ENCODE data around the gene CMC4.

Gene CMC4, protein sequence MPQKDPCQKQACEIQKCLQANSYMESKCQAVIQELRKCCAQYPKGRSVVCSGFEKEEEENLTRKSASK
- long read RNA-seq, transcript CMC4-202 (3 exons, 1,107 nt): major isoform, 10 of 11 reads
- long read RNA-seq, partial matches to known transcripts: 0 of 11 reads
- long read RNA-seq, other reads (novel, unspliced or antisense): 1 of 11 reads

GRCh38 chrX:155070975-155071693 lies at the start of gene CMC4, which contains the start of the genes BRCC3 and MTCP1:
CMC4 (minus strand) TSS chrX:155071136; CDS start chrX:155064023, 7,113 bp downstream.
BRCC3 (plus strand) TSS chrX:155071508; CDS start chrX:155071528, 20 bp downstream.
MTCP1 (minus strand) TSS chrX:155071136; CDS start chrX:155066010, 5,126 bp downstream.
- Histone ChIP-seq H3K4me3 (replicated peaks; ENCODE audit: insufficient read depth, low read length) (peak within 1 kb of the TSS; percentile 64), H3K27me3 (ENCODE audit: insufficient read depth, poor library complexity, severe bottlenecking) (no peaks in the 10 kb centered on the region), H3K27ac (replicated peaks) (peak within 1 kb of the TSS; percentile 90)
- TF ChIP-seq REST (IDR thresholded peaks at IDR 0.05; ENCODE audit: insufficient replicate concordance, low read depth) (peak; percentile 23), POLR2AphosphoS5 (IDR thresholded peaks at IDR 0.05; ENCODE audit: low read depth) (peak; percentile 75), SPI1 (IDR thresholded peaks at IDR 0.05; ENCODE audit: borderline replicate concordance, low read depth) (no peak), CTCF (IDR thresholded peaks at IDR 0.05; ENCODE audit: insufficient read depth, low read length) (no peak), GABPA (IDR thresholded peaks at IDR 0.05; ENCODE audit: low read depth) (no peak)
- DNase-seq (ENCODE audit: low read depth in 1 of 2, low spot score in 1 of 2): peak; percentile 74 to 80

- Histone ChIP-seq H3K27ac (replicated peaks) (no peak overlapping the region), H3K4me3 (replicated peaks; ENCODE audit: insufficient read depth, low read length) (no peak overlapping the region), H3K27me3 (ENCODE audit: insufficient read depth, poor library complexity, severe bottlenecking) (no peaks in the 10 kb centered on the region)
- DNase-seq (ENCODE audit: low read depth in 1 of 2, low spot score in 1 of 2): no peak
- TF ChIP-seq CTCF (IDR thresholded peaks at IDR 0.05; ENCODE audit: insufficient read depth, low read length) (no peak), REST (IDR thresholded peaks at IDR 0.05; ENCODE audit: insufficient replicate concordance, low read depth) (no peak), POLR2AphosphoS5 (IDR thresholded peaks at IDR 0.05; ENCODE audit: low read depth) (no peak), GABPA (IDR thresholded peaks at IDR 0.05; ENCODE audit: low read depth) (no peak), SPI1 (IDR thresholded peaks at IDR 0.05; ENCODE audit: borderline replicate concordance, low read depth) (no peak)
These were observed 44.4 kb upstream of the CMC4 start for GRCh38 chrX:155115174-155115819.

DNA sequence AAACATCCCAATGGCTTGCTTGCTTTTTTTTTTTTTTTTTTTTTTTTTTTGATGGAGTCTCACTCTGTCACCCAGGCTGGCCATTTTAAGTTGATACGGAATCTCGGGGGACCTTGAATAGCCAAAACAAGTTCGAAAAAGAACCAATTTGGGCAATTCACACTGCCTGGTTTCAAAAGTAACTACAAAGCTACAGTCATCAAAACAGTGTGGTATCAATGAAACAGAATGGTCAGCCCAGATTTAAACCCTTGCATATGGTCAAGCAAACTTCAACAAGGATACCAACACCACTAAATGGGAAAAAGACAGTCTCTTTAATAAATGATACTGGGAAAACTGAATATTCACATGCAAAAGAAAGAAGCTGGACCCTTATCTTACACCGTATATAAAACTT lies 42.2 kb upstream of the CMC4 start:
- Histone ChIP-seq H3K27ac (replicated peaks) (no peak overlapping the region), H3K4me3 (replicated peaks; ENCODE audit: insufficient read depth, low read length) (no peak overlapping the region), H3K27me3 (ENCODE audit: insufficient read depth, poor library complexity, severe bottlenecking) (no peaks in the 10 kb centered on the region)
- TF ChIP-seq CTCF (IDR thresholded peaks at IDR 0.05; ENCODE audit: insufficient read depth, low read length) (no peak), POLR2AphosphoS5 (IDR thresholded peaks at IDR 0.05; ENCODE audit: low read depth) (no peak), REST (IDR thresholded peaks at IDR 0.05; ENCODE audit: insufficient replicate concordance, low read depth) (no peak), SPI1 (IDR thresholded peaks at IDR 0.05; ENCODE audit: borderline replicate concordance, low read depth) (no peak), GABPA (IDR thresholded peaks at IDR 0.05; ENCODE audit: low read depth) (no peak)
- no peak for DNase-seq (ENCODE audit: low read depth in 1 of 2, low spot score in 1 of 2)

All from HL-60 (cell line).